SIG-M5 treated with dmso at 0.1 percent for 504 hours (cell line): ENCODE measurements around the gene NR2F6.
A peak's percentile ranks its signal among the peaks of the same experiment; 100 is the strongest.

Source experiments
- DNase-seq: peaks from one replicate; lab custom pipeline; 2025; ENCODE audit not compliant: unreplicated experiment; lab: John Stamatoyannopoulos, UW

NR2F6 gene

DNA sequence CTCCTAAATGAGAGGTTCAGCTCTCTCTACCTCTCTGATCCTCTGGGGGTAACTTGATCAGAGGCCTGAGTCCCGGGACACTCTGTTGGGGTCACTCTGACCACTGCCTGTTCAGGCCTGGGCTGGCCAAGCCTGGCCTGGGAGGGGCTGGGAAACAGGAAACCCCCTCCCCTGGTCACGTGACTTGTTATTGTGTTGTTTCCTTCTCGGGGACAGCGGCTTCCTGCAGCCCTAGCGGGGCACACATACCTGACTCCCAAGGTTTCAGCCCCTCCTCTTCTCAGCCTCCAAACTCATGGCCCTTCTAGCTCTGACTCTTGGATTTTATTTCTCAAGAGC is 18.9 kb upstream of the NR2F6 start, which contains the start of gene USHBP1:
USHBP1 (minus strand) TSS at position 105 of the 339 bp plus-strand sequence. CDS start 446 bp downstream, outside the sequence.
- no peak for DNase-seq

DNA sequence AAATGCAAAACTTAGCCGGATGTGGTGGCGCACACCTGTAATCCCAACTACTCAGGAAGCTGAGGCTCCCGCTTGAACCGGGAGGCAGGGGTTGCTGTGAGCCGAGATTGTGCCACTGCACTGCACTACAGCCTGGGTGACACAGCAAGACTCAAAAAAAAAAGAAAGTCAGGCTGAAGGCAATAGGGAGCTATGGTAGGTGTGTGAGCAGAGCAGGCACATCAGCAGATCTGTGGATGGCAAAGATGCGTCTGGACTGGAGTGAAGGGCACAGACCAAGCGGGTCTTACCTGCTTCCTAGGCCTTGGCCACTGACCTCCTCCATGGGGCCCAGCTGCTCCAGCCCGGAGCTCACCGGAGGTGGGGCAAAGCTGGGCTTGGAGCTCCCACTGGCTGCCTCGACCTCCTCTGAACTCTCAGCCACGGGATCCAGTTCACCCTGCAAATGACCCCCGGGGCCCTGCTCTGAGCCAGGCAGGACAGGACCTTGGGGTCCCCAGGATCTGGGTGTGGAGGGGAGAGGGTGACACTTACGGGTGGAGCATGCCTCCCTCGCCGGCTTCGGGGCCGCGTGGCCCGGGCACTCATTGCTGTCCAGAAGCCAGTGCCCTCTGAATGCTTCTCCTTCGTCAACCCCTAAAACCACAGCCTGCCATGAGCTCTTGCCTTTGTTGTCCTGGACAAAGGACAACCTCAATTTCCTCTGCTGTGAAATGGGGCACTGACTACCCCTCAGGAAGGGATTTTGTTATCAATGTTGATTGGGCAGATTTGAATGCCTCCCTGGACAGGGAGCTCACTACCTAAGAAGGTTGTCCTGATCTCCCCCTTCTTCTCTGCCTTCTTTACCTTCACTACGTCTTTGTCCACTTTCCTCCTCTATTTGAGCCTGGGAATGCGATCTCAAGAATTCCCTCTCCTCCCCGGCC is 18.3 kb upstream of the NR2F6 start:
- DNase-seq: no peak

DNA sequence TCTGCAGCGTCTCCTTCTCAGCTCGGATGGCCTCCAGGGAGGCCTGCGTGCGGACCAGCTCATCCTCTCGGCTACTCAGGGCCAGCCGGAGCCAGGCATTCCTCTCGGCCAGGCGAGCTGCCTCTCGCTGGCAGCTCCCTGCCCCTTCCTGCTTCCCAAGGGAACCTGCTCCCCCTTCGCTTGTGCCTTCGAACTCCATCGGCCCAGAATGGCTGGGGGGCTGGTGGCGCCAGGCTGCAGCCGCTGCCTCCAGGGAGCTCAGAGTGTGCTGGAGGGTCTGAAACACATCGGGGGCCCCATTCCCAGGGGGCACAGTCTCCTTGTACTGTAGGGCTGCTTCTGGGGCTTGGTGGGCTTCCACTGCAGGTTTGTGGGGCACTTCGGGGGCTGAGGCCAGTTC is 16.8 kb upstream of the NR2F6 start:
- DNase-seq: no peak

DNA sequence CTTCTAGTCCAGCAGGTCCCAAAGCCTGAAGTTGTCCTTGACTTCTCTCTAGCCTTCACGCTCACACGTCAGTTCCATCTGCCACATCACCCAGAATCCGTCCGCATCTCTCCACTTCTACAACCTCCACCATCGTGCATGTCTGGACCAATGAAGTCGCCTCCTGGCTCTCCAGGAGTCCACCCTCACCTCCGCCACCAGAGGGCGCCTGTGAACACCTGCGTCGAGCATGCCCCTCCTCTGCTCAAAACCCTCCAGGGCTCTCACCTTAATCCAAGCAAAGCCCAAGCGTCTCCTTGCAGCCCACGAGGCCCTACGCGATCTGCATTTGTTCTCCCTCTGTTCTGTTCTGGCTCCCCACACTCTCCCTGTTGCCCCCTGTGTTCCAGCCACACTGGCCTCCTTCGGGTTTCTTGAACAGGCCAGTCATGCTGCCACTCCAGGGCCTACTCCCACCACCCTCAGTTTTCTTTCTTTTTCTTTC is 15.2 kb upstream of the NR2F6 start:
- DNase-seq: peak; percentile 76

DNA sequence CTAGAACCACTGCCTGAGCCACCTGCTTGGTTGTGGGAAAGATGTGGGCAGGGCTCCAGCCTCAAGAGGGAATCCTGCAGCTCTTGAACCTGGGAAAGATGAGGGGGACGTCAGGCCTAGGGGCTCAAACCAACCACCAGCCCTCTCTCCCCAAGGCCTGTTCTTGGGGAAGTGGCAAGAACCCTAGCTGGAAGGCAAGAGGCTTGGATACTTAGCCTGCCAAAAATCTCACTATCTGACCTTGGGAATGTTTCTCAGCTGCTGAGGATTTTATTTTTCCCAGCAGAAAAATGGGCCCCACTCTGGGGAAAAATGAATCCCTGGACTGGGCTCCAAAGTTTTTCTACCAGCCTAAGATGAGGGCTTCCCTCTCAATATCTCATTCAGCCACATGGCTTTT is 14.2 kb upstream of the NR2F6 start:
- no peak for DNase-seq

DNA sequence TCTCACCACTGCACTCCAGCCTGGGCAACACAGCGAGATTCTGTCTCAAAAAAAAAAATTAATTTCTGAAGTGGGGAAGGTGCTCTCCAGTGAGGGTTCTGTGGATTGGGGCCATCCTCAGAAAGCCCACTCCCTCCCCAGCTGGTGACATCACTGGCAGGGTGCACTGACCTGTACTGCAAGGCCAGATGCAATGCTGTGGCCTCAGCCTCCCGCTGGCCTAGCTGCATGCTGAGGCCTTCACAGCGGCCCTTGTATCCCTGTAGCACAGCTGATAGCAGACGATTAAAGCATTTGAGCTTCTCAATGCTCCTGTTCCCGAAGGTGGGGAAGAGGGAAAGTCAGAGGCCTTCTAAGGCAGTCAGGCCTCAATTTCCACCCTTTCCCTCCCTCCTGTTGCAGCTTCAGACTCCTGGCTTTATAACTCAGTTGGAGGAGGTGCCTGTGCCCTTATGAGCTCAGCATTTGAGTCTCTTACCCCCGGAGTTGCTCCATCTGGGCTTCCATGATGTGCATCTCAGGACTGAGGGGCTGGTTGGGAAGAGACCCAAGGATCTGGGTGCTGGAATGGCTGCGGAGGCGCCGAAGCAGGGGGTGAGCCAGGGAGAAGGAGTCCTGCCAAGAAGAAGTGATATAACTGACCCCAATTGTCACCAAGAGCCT is 13.5 kb upstream of the NR2F6 start:
- no peak for DNase-seq

DNA sequence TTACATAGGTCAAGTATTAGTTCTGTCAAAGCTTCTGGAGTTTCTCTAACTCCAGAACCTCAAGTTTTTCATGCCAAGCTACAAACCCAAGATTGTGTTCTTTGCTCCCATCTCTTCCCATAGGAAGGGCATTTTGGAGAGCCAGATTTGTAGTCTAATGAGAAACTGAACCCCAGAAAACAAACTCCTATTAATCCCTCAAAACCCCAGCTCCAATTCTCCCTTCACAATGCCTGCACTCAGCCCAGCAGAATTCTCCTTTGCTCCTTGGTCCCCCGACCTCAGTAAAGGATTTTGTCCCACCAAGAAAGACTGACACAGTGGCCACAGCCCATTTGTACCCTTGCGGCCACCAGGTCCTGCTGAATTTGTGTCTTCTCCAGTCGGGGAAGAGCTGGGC is 10.4 kb upstream of the NR2F6 start:
- DNase-seq: no peak

DNA sequence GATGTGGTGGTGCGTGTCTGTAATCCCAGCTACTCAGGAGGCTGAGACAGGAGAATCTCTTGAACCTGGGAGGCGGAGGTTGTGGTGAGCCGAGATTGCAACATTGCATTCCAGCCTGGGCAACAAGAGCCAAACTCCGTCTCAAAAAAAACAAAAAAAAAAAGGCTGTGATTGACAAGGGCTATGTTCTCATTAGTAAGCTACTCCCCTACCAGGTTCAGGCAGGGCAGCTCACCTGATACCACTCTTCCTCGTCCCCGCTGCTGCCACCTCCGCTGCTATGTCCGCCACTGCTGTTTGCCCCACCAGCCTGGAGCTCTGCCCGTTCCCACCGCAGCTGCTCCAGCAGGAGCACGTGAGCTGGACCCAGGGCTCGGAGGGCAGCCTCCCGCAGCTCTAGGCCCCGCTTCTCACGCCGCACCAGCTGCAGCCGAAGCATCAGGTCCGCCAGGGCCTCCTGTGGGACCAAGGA is 9.5 kb upstream of the NR2F6 start:
- no peak for DNase-seq

DNA sequence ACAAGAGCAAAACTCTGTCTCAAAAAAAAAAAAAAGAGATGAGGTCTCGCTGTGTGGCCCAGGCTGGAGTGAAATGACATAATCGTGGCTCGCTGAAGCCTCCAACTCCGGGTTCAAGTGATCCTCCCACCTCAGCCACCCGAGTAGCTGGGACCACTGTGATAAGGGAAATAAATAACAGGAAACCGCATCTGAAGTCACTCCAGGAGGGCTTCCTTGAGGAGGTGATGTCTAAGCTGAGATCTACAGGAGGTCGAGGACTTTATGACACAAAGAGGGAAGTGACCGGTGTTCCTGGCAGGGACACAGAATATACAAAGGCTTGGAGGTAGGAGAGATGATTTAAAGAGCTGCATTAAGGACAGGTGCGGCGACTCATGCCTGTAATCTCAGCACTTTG is 8.9 kb upstream of the NR2F6 start:
- no peak for DNase-seq

DNA sequence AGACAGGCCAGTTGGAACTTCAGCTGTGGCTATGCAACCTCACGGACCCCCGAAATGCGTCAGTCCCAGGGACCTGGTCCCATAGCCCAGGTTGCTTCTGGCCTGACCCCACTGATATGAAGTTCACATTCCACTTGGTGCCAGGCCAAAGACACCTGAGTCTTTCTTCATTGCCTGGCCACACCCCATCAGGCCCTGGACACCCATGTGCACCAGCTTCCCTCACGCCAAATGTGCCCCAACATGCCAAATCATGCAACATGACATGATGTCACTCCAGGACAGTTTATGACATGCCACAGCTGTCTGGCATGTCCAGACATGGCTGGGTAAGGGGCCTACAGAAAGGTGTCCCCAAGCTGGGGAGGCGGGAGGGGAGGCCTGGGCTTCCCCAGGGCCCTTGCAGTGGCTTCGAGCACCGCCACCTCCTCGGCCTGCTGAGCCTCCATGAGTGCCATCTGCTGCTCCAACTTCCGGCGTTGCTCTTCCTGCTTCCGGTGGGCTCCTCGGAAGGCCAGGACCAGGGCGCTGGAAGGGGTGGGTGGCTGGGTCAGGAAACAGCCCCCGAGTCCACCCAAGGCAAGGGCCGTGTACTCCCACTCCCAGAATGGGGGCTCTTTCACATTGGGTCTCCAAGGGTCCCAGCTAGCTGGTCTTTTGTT is 4.3 kb upstream of the NR2F6 start:
- no peak for DNase-seq

DNA sequence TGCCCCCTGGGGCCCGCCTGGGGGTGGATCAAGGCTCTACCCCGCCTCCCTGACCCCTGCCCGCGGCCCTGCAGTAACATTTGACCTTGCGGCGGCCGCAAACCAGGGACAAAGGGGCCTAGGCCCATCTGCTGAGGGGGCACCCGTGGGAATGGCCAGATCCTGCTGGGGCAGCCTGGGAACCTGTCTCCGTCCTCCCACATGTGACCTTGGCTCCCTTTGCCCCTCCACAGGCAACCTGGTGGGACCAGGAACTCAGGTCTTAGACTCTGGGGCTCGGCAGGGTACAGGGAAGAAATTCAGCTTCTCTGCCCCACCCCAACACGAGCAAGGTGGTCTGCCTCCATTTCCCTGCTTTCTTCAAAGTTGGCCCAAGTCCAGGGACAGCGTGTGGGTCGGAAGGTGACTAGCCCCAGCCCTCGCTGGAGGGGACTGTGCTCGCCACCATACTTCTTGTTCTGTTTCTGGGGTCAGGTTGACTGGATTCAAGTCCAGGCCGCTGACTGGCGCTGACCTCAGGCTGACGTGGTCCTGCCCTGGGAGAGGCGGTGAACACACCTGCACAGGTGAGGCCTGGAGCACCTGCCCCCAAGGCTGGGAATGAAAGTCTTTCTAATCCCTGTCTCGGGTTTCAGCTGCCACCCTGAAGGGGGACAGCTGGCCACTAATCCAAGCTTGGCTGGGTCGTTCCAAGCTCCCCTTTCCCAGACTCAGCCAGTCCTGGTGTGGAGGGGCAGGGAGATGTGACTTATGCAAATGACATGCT is 2.5 kb upstream of the NR2F6 start:
- no peak for DNase-seq

DNA sequence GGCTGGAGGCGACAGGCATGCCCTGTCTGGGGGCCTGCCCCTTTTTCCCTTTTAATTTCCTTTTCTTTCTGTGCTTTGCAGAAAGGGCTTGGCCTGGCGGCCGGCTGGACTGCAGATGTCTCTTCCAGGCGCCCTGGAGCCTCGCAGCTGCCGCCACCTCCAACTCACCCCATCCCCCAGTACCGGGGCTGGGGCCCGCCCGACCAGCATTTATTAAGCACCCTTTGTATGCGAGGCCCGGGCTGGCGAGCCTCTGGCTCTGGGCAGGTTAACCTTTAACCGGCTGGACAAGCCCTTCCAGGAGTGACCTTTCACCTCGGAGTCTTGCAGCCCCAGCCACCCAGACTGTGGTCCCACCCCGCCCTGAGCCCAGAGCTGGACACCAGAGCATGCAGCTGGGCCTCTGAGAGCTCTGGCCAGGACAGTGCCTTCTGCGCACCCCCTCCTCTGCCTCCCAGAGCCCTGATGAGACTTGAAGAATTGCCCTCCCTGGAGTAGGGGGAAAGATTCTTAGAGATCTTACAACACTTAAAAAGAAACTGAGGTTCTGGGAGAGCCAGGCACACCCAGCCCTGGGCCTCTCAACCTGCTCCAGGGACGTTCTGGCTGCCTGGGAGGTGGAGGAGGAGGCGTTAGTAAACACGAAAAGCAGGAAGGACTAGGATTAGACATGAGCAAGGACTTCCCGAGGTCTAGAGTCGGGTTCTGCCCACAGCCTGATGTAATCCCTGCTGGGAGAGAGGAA is 1.1 kb upstream of the NR2F6 start:
- peak; percentile 12 for DNase-seq

DNA sequence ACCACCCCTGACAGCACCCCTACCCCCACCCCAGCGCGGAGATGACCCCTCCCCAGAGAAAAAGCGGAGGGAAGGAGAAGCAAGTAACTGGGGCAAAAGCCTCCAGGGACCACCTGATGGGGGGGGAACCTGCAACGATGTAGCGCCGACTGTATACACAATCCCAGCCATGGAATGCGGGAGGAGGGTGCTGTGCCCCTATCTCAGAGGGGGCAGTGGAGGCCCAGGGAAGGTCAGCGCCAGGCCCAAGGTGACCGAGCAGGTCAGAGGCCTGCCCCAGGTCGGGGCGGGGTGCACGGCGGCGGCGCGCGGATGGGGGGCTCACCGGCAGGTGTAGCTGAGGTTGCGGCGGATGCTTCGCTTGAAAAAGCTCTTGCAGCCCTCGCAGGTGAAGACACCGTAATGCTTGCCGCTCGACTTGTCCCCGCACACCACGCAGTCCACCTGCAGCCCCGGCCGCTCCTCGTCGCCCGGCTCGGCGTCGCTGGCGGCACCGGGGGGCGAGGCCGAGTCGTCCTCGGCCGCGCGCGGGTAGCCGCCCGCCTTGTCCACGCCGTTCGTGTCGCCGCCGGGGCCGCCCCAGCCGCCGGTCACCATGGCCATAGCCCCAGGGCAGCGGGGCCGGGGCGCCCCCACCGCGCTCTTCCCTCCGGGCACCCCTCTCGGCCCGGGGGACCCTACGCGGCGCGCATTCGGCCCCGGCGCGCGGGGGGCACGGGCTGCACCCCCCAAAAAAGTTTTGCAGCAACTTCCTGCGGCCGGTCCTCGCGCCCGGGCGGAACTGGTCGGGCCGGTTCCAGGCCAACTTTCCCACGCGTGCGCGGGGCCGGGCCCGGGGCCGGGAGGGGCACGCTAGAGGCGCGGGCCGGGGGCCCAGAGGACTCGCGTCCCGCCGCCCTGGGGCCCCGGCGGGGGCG is 843 bp downstream of the NR2F6 start:
- DNase-seq: no peak

DNA sequence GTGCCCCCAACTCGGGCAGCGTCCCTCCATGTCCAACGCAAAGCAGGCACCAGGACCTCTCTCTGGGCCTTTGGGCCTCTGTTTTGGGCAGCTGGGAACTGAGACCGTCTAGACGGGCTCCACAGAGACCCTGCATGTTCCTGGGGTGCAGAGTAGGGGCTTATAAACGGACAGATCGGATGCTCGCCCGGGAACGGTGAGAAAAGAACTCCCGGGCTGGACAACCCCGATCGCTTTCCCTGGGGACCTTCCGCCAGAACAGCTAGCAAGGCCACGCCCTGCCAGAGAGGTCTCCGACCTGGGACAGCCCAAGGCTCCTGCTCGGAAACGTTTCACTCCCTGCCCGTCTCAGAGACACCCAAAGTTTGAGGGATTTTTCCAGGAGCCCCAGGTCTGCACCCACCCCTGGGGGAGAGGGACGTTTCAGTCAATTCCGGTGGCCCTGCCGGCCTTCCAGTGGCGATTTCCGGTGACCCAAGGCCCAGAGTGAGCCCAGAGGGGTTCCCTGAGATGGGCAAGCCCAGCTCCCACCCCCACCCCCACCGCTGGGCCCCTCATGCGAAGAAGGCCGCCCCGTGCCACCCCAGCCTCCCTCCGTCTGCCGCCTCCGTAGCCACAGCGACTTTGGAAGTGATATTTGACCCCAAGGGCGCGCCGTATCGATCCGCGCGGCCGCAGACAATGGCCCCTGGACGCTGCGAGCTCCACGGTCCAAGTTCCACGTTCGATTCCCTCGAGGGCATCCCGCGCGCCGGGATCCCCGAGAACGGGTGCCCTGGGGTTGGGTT is 1.7 kb downstream of the NR2F6 start:
- no peak for DNase-seq

DNA sequence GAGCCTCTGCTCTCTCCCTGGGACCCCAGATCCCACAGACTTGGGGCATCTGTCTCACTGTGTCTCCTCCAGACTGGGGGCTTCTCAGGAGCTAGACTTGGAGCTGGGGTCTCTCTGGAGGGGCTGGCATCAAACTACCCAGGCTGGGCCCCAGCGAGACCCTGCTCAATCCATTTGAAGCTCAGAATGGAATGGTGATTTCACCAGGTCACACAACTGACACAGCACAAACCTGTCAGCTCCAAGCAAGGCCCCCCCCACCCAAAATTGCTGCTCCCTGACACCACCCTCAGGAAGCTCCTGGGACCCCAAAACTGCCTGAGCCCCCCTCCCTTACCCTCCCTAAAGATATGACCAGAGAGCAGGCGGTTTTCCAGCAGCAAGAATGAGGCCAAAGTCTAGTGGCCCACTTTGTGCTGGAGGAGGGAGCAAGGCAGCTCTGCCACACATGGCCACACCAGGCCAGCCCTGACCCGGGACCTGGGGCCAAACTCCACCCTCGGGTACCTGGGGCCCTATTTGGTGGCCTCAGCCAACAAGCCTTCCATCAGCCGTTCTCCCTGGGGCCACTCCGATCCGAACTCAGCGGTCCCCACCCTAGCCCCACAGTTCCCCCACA is 2.4 kb downstream of the NR2F6 start:
- DNase-seq: no peak

DNA sequence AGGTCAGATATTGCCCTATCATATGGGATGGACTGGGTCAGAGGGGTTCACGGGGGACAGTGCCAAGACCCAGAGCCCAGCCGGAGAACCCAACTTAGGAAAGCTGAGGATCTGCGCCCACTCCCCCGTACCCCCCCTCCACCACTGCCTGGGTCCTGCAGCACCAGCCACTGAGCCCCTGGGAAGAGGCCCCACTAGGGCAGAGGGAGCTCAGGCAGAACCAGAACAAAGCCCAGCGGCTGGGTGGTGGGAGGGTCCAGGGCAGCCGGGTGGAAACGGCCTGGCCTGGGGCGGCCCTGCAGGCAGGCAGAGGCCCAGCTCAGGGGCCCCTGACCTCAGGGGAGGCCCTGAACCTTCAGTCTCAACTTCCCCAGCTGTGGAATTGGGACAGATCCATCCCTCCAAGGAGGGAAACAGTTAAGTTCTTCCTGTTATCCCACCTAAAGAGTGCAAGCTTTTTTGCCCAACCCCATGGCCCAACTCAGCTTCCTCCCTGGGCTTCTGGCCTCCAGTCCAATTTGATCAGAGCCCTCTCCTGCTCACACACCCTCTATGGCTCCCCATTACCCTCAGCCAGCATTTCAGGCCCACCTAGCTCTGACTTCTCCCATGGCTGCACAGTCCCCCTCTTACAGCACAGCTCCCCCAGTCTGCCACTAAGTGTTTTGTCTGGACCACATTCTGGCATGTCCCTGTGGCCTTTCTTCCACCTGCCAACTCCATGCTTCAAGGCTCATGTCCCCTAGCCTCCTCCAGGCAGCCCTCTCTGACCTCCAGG is 3.1 kb downstream of the NR2F6 start:
- DNase-seq: no peak

DNA sequence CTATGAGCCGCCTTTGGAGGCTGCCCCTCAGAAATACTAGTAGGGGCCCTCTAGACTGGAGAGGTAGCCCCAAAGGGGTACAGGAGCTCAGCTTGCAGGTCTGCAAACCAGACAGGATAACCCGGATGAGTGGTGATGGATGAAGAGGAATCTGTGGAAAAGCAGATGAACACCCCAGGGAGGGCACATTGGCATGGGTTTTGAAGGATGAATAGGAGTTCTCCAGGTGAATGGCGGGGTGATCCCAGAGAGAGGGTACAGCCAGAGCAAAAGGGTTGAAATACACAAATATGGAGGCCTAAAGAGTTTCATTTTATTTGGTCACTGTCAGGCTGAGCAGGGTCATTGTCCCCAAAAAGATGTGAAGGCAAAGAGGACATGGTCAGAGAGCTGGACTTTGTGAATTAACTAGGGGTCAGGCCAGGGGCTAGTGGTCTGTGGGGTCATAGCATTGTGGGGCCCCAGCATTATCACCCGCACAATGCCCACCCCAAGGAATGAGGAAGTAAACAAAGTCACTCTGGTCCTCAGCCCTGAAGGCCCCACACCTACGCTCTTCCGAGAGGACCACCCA is 4.8 kb downstream of the NR2F6 start:
- DNase-seq: no peak
